Activated naive CD4-positive, alpha-beta T cell treated with anti-CD3 and anti-CD28 coated beads, Interleukin-2, amount 10 ng/mL, durations not matched to agents 7 days and 5 days (primary cell): ENCODE measurements around the gene DCHS2.

Source experiments
- CTCF ChIA-PET: fragments of 350-600 bp; sonication (Branson Sonifier 250); formaldehyde crosslinking; loops from one replicate; lab custom pipeline; 2021; ENCODE audit warnings: antibody characterized with exemption; lab: Charles Lee
- DNase-seq: peaks from one replicate; pipeline ENCODE4 v3.0.0-alpha.2; 2020
- H3K27ac Mint-ChIP-seq: one replicate; pipeline ENCODE4 v1.8.0; 2021; ENCODE audit warnings: mild to moderate bottlenecking, moderate library complexity, mixed read lengths
- H3K27me3 Mint-ChIP-seq: one replicate; pipeline ENCODE4 v1.8.0; 2021; ENCODE audit warnings: mild to moderate bottlenecking, mixed read lengths
- H3K36me3 Mint-ChIP-seq: one replicate; pipeline ENCODE4 v1.8.0; 2021; ENCODE audit warnings: mixed read lengths
- H3K4me1 Mint-ChIP-seq: one replicate; pipeline ENCODE4 v1.8.0; 2021; ENCODE audit warnings: mixed read lengths
- H3K4me3 Mint-ChIP-seq: one replicate; pipeline ENCODE4 v1.8.0; 2021; ENCODE audit warnings: mild to moderate bottlenecking, moderate library complexity, mixed read lengths
- H3K9me3 Mint-ChIP-seq: one replicate; pipeline ENCODE4 v1.8.0; 2021; ENCODE audit warnings: mixed read lengths

DCHS2 gene

DNA sequence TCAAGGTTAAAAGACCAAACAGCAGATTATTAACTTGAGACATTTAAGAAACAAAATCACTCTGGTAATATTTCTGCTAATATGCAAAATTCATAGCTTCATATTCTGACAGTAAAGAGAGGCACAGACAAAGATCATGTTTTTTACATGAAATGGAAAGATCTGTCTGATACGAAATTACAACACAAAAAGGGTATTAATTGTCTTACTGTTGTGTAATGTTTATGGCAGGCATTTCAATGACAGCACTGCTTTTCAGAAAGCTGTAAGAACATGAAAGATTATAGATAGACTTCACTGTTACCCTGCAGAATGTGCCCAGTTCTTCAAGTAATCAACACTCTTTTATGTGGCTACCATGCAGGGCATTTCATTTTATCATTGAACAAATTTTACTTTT is 15.4 kb downstream of the DCHS2 start:
- H3K27me3 Mint-ChIP-seq, result peaks cover 12% of the 10 kb centered on the region
- H3K27ac Mint-ChIP-seq, result no peak overlapping the region
- no peaks in the 10 kb centered on the region for H3K9me3 Mint-ChIP-seq
- H3K4me3 Mint-ChIP-seq, result no peak overlapping the region
- H3K4me1 Mint-ChIP-seq, result no peaks in the 10 kb centered on the region
- no peak for DNase-seq
- CTCF ChIA-PET, result no interaction called here
- H3K36me3 Mint-ChIP-seq, result no peaks in the 10 kb centered on the region

DNA sequence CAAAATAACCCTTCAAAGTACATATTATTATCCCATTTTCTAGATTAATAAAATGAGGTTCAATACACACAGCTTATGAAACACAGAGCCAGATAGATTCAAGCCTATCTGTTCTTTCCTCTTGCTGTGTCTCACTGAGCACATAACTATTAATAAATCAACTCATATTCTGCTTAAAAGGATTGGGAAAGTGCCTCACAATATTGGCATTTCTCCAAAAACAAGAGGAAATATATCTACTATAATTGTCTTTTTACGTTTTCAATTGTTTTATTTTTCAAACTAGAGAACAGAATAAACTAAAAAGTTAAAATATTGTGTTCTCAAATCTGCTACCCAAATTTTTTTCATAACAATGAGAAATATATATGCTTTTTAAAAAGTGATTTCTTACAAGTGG is 15.8 kb downstream of the DCHS2 start:
- peaks cover 12% of the 10 kb centered on the region for H3K27me3 Mint-ChIP-seq
- no peaks in the 10 kb centered on the region for H3K36me3 Mint-ChIP-seq
- H3K9me3 Mint-ChIP-seq, result no peaks in the 10 kb centered on the region
- no peak overlapping the region for H3K4me3 Mint-ChIP-seq
- no peak overlapping the region for H3K27ac Mint-ChIP-seq
- DNase-seq, result no peak
- CTCF ChIA-PET, result no interaction called here
- H3K4me1 Mint-ChIP-seq, result no peaks in the 10 kb centered on the region

DNA sequence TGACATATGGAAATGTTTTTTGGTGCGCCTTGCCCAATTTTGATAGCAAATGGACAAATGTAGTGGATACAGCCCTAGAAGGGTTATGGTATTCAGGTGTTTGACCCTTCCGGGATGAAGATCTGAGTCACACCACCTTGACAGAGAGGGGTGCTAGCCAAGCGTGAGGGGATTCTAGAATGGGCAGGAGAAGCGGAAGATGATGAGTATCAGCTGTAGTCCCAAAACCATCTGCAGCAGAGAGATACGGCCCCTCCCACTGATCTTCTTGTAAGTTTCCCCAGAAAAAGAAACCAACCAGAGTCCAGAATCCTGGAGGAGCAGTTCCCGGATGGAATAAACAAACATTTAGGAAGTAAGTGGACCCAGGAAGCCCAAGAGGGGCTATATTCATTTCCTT is 18.1 kb downstream of the DCHS2 start:
- peaks cover 18% of the 10 kb centered on the region for H3K27me3 Mint-ChIP-seq
- no peak overlapping the region for H3K27ac Mint-ChIP-seq
- no peaks in the 10 kb centered on the region for H3K4me1 Mint-ChIP-seq
- CTCF ChIA-PET, result no interaction called here
- H3K9me3 Mint-ChIP-seq, result no peaks in the 10 kb centered on the region
- H3K4me3 Mint-ChIP-seq, result no peak overlapping the region
- H3K36me3 Mint-ChIP-seq, result no peaks in the 10 kb centered on the region
- DNase-seq, result no peak

- DNase-seq, result no peak
- Mint-ChIP-seq H3K27ac (no peak overlapping the region), H3K4me1 (no peaks in the 10 kb centered on the region), H3K9me3 (no peaks in the 10 kb centered on the region), H3K36me3 (no peaks in the 10 kb centered on the region), H3K27me3 (peaks cover 18% of the 10 kb centered on the region), H3K4me3 (no peak overlapping the region)
- CTCF ChIA-PET, result no interaction called here
Measured at GRCh38 chr4:154472858-154473257, 18.7 kb downstream of the DCHS2 start.

GRCh38 chr4:154471526-154472331 is 19.9 kb downstream of the DCHS2 start:
- CTCF ChIA-PET, result no interaction called here
- H3K27ac Mint-ChIP-seq, result no peak overlapping the region
- no peaks in the 10 kb centered on the region for H3K36me3 Mint-ChIP-seq
- no peaks in the 10 kb centered on the region for H3K9me3 Mint-ChIP-seq
- H3K4me1 Mint-ChIP-seq, result no peaks in the 10 kb centered on the region
- peaks cover 18% of the 10 kb centered on the region for H3K27me3 Mint-ChIP-seq
- H3K4me3 Mint-ChIP-seq, result no peak overlapping the region
- DNase-seq, result no peak

DNA sequence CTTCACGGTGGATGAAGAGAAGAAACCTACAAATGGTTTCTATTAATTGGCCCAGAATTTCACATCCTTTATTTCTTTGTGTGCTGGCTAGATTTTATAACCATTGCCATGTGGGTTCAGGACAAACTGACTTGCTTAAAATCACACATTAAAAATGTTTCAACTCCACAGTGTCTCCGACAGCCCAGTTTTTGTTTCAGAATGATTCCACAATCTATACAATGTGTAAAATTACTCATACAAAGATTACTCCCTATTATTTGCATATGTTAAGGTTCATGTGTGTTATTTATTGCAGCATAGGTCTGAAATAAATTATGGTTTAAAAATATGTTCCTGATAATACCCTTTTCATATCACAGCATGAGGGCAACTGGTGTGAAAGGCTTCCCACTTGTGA is 20.6 kb downstream of the DCHS2 start:
- Mint-ChIP-seq H3K9me3 (no peaks in the 10 kb centered on the region), H3K4me1 (no peaks in the 10 kb centered on the region), H3K27me3 (peaks cover 18% of the 10 kb centered on the region), H3K36me3 (no peaks in the 10 kb centered on the region), H3K27ac (no peak overlapping the region), H3K4me3 (no peak overlapping the region)
- no peak for DNase-seq
- CTCF ChIA-PET, result no interaction called here

GRCh38 chr4:154467886-154468285 is 23.7 kb downstream of the DCHS2 start:
- no peak for DNase-seq
- no peaks in the 10 kb centered on the region for H3K9me3 Mint-ChIP-seq
- no peaks in the 10 kb centered on the region for H3K4me1 Mint-ChIP-seq
- CTCF ChIA-PET, result no interaction called here
- no peaks in the 10 kb centered on the region for H3K36me3 Mint-ChIP-seq
- H3K27ac Mint-ChIP-seq, result no peak overlapping the region
- H3K27me3 Mint-ChIP-seq, result peaks cover 10% of the 10 kb centered on the region
- no peak overlapping the region for H3K4me3 Mint-ChIP-seq

DNA sequence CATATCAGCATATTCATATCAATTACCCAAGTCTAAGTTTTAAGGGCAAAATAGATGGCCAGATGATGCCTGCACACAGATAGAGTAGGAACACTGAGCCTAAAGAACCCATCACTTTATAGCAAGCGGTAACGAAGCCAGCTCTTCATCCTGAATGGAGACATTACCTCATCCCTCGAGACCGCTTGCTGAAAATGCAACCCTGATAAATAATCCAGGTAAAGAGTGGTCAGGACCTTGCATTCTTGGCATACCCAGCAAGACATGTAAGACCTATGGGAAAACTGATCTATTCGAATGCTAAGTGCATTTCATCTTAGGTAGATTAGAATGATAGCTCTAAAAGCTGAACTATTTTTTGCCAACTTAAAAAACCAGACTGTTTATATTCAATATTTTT is 25.3 kb downstream of the DCHS2 start:
- Mint-ChIP-seq H3K4me3 (no peak overlapping the region), H3K27me3 (peaks cover 10% of the 10 kb centered on the region), H3K36me3 (no peaks in the 10 kb centered on the region), H3K27ac (no peak overlapping the region), H3K4me1 (no peaks in the 10 kb centered on the region), H3K9me3 (no peaks in the 10 kb centered on the region)
- no peak for DNase-seq
- CTCF ChIA-PET, result no interaction called here

DNA sequence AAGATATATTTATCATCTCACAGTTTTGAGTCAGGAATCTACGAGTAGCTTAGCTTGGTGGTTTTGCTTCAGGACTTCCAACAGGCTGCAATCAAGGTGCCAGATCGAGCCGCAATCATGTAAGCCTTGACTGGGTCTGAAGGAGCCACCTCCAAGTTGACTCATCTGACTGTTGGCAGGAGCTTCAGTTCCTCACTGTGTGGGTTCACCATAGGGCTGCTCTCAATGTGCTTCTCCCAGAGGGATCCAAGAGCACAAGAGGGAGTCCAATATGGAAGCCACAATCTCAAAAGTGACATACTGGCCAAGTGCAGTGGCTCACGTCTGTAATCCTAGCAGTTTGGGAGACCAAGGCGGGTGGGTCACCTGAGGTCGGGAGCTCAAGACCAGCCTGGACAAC is 26.5 kb downstream of the DCHS2 start:
- DNase-seq, result no peak
- CTCF ChIA-PET, result no interaction called here
- peaks cover 10% of the 10 kb centered on the region for H3K27me3 Mint-ChIP-seq
- no peak overlapping the region for H3K4me3 Mint-ChIP-seq
- H3K4me1 Mint-ChIP-seq, result no peaks in the 10 kb centered on the region
- H3K9me3 Mint-ChIP-seq, result no peaks in the 10 kb centered on the region
- no peak overlapping the region for H3K27ac Mint-ChIP-seq
- H3K36me3 Mint-ChIP-seq, result no peaks in the 10 kb centered on the region

DNA sequence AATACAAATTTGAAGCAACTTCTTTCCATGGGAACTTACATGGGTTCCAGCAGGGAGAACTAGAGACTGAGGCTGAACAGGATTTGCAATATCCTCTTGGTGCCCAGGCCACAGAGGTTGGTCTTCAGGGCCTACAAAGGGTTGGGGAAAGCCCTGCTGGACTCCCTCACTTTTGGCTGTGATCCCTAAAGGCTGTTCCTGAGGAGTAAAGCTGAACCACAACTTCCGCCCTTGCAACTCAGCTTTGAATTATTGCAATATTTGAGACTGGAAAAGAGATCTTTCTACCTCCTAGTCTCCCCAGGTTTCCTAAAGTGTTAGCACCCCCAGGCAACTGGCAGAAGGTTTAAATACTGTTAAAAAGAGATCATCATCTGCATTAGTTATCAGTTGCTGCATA is 26.9 kb downstream of the DCHS2 start:
- no peak for DNase-seq
- Mint-ChIP-seq H3K9me3 (no peaks in the 10 kb centered on the region), H3K27me3 (peaks cover 7% of the 10 kb centered on the region), H3K27ac (no peak overlapping the region), H3K36me3 (no peaks in the 10 kb centered on the region), H3K4me3 (no peak overlapping the region), H3K4me1 (no peaks in the 10 kb centered on the region)
- CTCF ChIA-PET, result no interaction called here

GRCh38 chr4:154462081-154462810 is 29.4 kb downstream of the DCHS2 start:
- Mint-ChIP-seq H3K27ac (no peak overlapping the region), H3K9me3 (no peaks in the 10 kb centered on the region), H3K4me3 (no peak overlapping the region), H3K36me3 (no peaks in the 10 kb centered on the region), H3K4me1 (no peaks in the 10 kb centered on the region), H3K27me3 (peaks cover 16% of the 10 kb centered on the region)
- CTCF ChIA-PET, result no interaction called here
- no peak for DNase-seq

DNA sequence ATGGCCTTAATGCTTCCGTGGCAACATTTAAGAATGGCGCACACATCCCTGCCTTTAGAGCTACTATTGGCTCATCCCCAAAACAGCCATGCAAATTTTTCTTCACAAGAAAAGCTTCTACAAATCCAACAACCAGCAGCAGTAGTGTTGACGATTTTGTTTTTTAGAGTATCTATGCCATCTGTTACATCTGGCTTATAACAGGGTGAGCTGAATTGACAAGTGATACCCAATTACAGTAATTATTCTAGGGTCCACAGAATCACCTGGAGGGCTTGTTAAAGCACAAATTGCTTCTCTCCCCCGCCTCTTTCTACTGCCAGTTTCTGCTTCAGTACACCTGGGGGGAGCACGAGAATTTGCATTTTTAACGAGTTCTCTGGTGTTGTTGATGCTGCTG is 34.1 kb downstream of the DCHS2 start:
- Mint-ChIP-seq H3K9me3 (no peaks in the 10 kb centered on the region), H3K27ac (no peak overlapping the region)
- CTCF ChIA-PET, result no interaction called here

DNA sequence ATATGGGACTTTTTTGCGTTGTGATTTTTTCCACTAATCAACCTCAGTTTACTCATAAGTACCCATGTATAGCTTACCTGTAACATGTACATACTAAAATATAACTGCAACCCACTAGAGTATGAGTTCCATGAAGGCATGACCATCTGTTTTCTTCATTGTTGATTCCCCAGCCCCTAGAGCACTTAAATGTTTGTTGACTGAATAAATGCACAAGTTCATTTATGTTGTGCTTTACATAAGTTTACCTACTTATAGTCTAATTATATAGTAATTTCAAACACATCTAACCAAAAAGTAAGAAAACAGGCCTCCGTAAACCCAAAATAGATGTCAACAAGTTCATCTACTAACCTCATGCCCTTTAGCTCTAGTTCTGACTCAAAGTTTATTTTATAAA is 34.7 kb downstream of the DCHS2 start:
- no peaks in the 10 kb centered on the region for H3K9me3 Mint-ChIP-seq
- no peak overlapping the region for H3K27ac Mint-ChIP-seq
- no peak for DNase-seq
- CTCF ChIA-PET, result no interaction called here
- peaks cover 12% of the 10 kb centered on the region for H3K27me3 Mint-ChIP-seq
- H3K4me1 Mint-ChIP-seq, result no peaks in the 10 kb centered on the region
- H3K4me3 Mint-ChIP-seq, result no peak overlapping the region
- no peaks in the 10 kb centered on the region for H3K36me3 Mint-ChIP-seq

More for the DNA sequence above, 34.1 kb downstream of the DCHS2 start:
- DNase-seq, result no peak
- H3K4me3 Mint-ChIP-seq, result no peak overlapping the region
- peaks cover 12% of the 10 kb centered on the region for H3K27me3 Mint-ChIP-seq
- H3K36me3 Mint-ChIP-seq, result no peaks in the 10 kb centered on the region
- no peaks in the 10 kb centered on the region for H3K4me1 Mint-ChIP-seq

GRCh38 chr4:154456240-154456639 is 35.4 kb downstream of the DCHS2 start:
- no peaks in the 10 kb centered on the region for H3K9me3 Mint-ChIP-seq
- no peaks in the 10 kb centered on the region for H3K36me3 Mint-ChIP-seq
- no peaks in the 10 kb centered on the region for H3K4me1 Mint-ChIP-seq
- no peak overlapping the region for H3K27ac Mint-ChIP-seq
- no peak for DNase-seq
- CTCF ChIA-PET, result no interaction called here
- no peak overlapping the region for H3K4me3 Mint-ChIP-seq
- H3K27me3 Mint-ChIP-seq, result peaks cover 12% of the 10 kb centered on the region

DNA sequence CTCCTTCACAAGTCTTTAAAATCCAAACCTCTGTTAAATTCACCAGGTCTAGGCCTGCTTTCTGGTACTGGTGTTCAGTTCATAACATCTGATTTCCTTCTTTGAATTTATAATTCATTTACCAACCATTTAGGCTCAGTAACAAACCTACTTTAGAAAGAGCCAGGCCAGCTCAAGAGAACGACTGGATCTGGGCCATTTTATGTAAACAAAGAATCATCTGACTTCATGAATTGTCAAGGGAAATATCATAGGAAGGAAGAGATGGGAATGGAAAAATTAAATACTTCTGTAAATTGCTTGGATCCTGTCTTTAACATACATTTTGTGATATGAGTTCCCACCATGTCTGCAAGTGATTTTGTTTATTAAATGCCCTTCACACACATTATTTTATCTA is 36.5 kb downstream of the DCHS2 start:
- Mint-ChIP-seq H3K4me3 (no peak overlapping the region), H3K4me1 (no peaks in the 10 kb centered on the region), H3K36me3 (no peaks in the 10 kb centered on the region), H3K27me3 (peaks cover 13% of the 10 kb centered on the region), H3K27ac (no peak overlapping the region), H3K9me3 (no peaks in the 10 kb centered on the region)
- CTCF ChIA-PET, result no interaction called here
- no peak for DNase-seq
